ENCODE results near the gene LRP1B. TPM values are rescaled to one million over a fixed set of nuclear protein-coding genes. Genes with fewer than 3 reads are reported as not detected.

The LRP1B gene
- total RNA-seq, 1 donor from 2014 or later: 0.25 TPM

GRCh38 chr2:141496810-141497209 lies 634.0 kb downstream of the LRP1B start:
- H3K27me3 Mint-ChIP-seq (ENCODE audit: low read depth): no peaks in the 10 kb centered on the region
- no peak for TF ChIP-seq CTCF (IDR thresholded peaks at IDR 0.05)
- H3K27ac Mint-ChIP-seq (ENCODE audit: unreplicated experiment): no peak overlapping the region
- no peaks in the 10 kb centered on the region for H3K9me3 Mint-ChIP-seq (ENCODE audit: low read depth)
- no peak overlapping the region for H3K4me3 Mint-ChIP-seq (ENCODE audit: unreplicated experiment)
- H3K36me3 Mint-ChIP-seq (ENCODE audit: low read depth): no peaks in the 10 kb centered on the region
- H3K4me1 Mint-ChIP-seq (ENCODE audit: low read depth): peaks cover 16% of the 10 kb centered on the region
- DNase-seq (ENCODE audit: low spot score): no peak

GRCh38 chr2:141493936-141494335 lies 636.9 kb downstream of the LRP1B start:
- H3K4me1 Mint-ChIP-seq (ENCODE audit: low read depth): peaks cover 23% of the 10 kb centered on the region
- no peak for DNase-seq (ENCODE audit: low spot score)
- TF ChIP-seq CTCF (IDR thresholded peaks at IDR 0.05): no peak
- H3K27ac Mint-ChIP-seq (ENCODE audit: unreplicated experiment): no peak overlapping the region
- no peaks in the 10 kb centered on the region for H3K27me3 Mint-ChIP-seq (ENCODE audit: low read depth)
- no peak overlapping the region for H3K4me3 Mint-ChIP-seq (ENCODE audit: unreplicated experiment)
- no peaks in the 10 kb centered on the region for H3K36me3 Mint-ChIP-seq (ENCODE audit: low read depth)
- no peaks in the 10 kb centered on the region for H3K9me3 Mint-ChIP-seq (ENCODE audit: low read depth)

GRCh38 chr2:141492816-141493215 lies 638.0 kb downstream of the LRP1B start:
- no peak overlapping the region for H3K27ac Mint-ChIP-seq (ENCODE audit: unreplicated experiment)
- no peaks in the 10 kb centered on the region for H3K9me3 Mint-ChIP-seq (ENCODE audit: low read depth)
- no peak for DNase-seq (ENCODE audit: low spot score)
- peaks cover 13% of the 10 kb centered on the region for H3K4me1 Mint-ChIP-seq (ENCODE audit: low read depth)
- H3K36me3 Mint-ChIP-seq (ENCODE audit: low read depth): no peaks in the 10 kb centered on the region
- no peak for TF ChIP-seq CTCF (IDR thresholded peaks at IDR 0.05)
- H3K27me3 Mint-ChIP-seq (ENCODE audit: low read depth): no peaks in the 10 kb centered on the region
- H3K4me3 Mint-ChIP-seq (ENCODE audit: unreplicated experiment): no peak overlapping the region

- H3K4me1 Mint-ChIP-seq (ENCODE audit: low read depth): peaks cover 7% of the 10 kb centered on the region
- no peaks in the 10 kb centered on the region for H3K9me3 Mint-ChIP-seq (ENCODE audit: low read depth)
- no peak overlapping the region for H3K27ac Mint-ChIP-seq (ENCODE audit: unreplicated experiment)
- TF ChIP-seq CTCF (IDR thresholded peaks at IDR 0.05): no peak
- no peaks in the 10 kb centered on the region for H3K36me3 Mint-ChIP-seq (ENCODE audit: low read depth)
- no peaks in the 10 kb centered on the region for H3K27me3 Mint-ChIP-seq (ENCODE audit: low read depth)
- DNase-seq (ENCODE audit: low spot score): no peak
- no peak overlapping the region for H3K4me3 Mint-ChIP-seq (ENCODE audit: unreplicated experiment)
These were observed 639.9 kb downstream of the LRP1B start for GRCh38 chr2:141490886-141491285.

- no peak for DNase-seq (ENCODE audit: low spot score)
- Mint-ChIP-seq H3K9me3 (ENCODE audit: low read depth) (no peaks in the 10 kb centered on the region), H3K4me1 (ENCODE audit: low read depth) (no peaks in the 10 kb centered on the region), H3K27ac (ENCODE audit: unreplicated experiment) (no peak overlapping the region), H3K36me3 (ENCODE audit: low read depth) (no peaks in the 10 kb centered on the region), H3K27me3 (ENCODE audit: low read depth) (no peaks in the 10 kb centered on the region), H3K4me3 (ENCODE audit: unreplicated experiment) (no peak overlapping the region)
- TF ChIP-seq CTCF (IDR thresholded peaks at IDR 0.05): no peak
These were observed 648.1 kb downstream of the LRP1B start for GRCh38 chr2:141482697-141483096.
